Fibroblast of lung (primary cell): ENCODE data around the gene GREM2.

Experiments
- EZH2 ChIP-seq: IDR thresholded peaks from 2 replicates; pipeline ENCODE4 v1.5.1; 2012; ENCODE audit warnings: low read length, control low read depth, mild to moderate bottlenecking; ENCODE audit errors: missing control alignments
- TF ChIP-seq, protein P1 (sequence below), 2 donors: IDR thresholded peaks in 1 of 2; conservative IDR thresholded peaks in 1 of 2; 1 replicate in 1 of 2; 2 replicates in 1 of 2; pipeline ENCODE4 v1.5.1; 2011 to 2012; ENCODE audit warnings: low read length in 2 of 2, control low read depth in 1 of 2, inconsistent platforms in 1 of 2, low read depth in 1 of 2, mild to moderate bottlenecking in 1 of 2

DNA sequence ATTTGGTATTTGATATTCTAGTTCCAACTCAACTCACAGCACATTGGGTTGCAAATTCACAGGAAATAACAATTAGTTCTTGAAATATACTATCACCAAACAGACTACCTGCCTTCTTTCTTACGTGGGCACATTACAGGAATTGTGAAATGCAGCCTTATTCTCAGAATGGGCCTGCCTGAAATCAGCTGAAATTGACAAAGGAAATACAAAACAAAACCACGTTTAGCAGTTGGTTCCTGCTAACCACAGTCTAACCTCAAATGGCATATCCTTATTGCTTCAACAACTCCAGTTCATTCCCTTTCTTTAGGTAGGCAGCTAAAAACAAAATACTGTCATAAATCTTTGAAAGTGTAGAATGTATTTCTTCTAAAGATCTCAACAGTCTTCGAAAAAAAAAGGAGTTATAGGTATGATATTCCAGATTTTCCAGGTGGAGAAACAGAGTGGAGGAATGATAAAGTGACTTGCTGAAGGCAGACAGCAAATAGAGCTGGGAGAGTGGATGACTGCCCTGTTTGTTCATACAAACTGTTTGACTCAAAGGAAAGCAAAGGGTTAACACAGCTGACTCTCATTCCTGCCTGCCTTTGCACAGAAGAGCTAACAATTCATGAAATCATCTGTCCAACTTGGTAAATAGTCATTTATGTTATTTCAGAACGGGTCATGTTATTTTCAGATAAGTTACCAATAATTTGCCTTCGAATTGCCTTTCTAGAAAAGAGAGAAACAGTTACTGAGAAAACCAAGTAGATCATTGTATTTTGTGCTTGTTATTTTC is 1.6 kb upstream of the GREM2 start:
- TF ChIP-seq, protein P1, sequence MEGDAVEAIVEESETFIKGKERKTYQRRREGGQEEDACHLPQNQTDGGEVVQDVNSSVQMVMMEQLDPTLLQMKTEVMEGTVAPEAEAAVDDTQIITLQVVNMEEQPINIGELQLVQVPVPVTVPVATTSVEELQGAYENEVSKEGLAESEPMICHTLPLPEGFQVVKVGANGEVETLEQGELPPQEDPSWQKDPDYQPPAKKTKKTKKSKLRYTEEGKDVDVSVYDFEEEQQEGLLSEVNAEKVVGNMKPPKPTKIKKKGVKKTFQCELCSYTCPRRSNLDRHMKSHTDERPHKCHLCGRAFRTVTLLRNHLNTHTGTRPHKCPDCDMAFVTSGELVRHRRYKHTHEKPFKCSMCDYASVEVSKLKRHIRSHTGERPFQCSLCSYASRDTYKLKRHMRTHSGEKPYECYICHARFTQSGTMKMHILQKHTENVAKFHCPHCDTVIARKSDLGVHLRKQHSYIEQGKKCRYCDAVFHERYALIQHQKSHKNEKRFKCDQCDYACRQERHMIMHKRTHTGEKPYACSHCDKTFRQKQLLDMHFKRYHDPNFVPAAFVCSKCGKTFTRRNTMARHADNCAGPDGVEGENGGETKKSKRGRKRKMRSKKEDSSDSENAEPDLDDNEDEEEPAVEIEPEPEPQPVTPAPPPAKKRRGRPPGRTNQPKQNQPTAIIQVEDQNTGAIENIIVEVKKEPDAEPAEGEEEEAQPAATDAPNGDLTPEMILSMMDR (conservative IDR thresholded peaks at IDR 0.05 in 1 of 2, IDR thresholded peaks at IDR 0.05 in 1 of 2; ENCODE audit: low read depth in 1 of 2, low read length in 2 of 2) = no peak
- TF ChIP-seq EZH2 = no peak
